ENCODE results near the gene EVL.

DNA sequence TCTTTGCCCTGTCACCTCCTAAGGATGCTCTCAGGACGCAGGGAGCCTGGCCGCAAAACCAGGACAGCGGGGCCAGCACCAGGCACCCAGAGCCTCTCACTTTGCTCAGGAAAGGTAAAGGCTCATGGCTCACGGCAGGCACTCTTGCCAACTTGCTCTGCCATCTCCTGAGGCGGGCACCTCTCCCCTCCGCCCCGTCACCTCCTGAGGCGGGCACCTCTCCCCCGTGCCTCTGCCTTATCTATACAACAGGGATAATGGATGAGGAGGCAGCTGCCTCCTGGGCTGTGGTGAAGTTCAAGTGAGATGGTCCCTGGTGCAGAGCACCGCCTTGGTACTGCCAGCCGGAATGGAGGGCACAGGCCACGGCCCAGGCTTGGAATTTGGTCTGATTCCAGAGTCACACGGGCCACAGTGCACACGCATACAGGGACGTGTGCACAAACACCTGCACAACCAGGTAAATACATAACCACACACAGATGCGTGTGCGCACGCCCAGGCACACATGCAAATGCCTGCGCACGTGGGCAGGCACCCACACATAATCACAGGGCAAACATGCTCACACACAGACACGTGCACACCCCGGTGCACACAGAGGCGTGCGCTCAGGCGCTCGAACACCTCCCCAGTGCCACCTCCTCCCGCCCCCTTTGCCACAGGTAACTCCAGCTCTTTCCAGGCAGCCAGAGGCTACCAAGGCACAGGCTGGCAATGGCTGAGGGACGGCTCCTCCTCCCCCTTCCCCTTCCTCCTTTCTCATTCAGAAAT is 82.7 kb downstream of the EVL start:
- TF ChIP-seq POLR2AphosphoS5 (IDR thresholded peaks at IDR 0.05; ENCODE audit: low read depth) (no peak), REST (IDR thresholded peaks at IDR 0.05; ENCODE audit: insufficient replicate concordance, low read depth) (no peak)
- TF ChIP-seq, protein P1, sequence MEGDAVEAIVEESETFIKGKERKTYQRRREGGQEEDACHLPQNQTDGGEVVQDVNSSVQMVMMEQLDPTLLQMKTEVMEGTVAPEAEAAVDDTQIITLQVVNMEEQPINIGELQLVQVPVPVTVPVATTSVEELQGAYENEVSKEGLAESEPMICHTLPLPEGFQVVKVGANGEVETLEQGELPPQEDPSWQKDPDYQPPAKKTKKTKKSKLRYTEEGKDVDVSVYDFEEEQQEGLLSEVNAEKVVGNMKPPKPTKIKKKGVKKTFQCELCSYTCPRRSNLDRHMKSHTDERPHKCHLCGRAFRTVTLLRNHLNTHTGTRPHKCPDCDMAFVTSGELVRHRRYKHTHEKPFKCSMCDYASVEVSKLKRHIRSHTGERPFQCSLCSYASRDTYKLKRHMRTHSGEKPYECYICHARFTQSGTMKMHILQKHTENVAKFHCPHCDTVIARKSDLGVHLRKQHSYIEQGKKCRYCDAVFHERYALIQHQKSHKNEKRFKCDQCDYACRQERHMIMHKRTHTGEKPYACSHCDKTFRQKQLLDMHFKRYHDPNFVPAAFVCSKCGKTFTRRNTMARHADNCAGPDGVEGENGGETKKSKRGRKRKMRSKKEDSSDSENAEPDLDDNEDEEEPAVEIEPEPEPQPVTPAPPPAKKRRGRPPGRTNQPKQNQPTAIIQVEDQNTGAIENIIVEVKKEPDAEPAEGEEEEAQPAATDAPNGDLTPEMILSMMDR (IDR thresholded peaks at IDR 0.05; ENCODE audit: insufficient read depth, low read length): no peak

All from HL-60 (cell line).